ENCODE results near the gene PLAC9. TPM values are rescaled to one million over a fixed set of nuclear protein-coding genes. Genes with fewer than 3 reads are reported as not detected.
"Not testable (repeated sequence)": the region's sequence is repeated elsewhere in the genome, so short reads cannot be mapped to it uniquely, and the experiment has no call there.

The PLAC9 gene
- total and polyA plus RNA-seq, 5 donors from 2014 or later = 0.33 to 1.1 TPM; not detected in 3

DNA sequence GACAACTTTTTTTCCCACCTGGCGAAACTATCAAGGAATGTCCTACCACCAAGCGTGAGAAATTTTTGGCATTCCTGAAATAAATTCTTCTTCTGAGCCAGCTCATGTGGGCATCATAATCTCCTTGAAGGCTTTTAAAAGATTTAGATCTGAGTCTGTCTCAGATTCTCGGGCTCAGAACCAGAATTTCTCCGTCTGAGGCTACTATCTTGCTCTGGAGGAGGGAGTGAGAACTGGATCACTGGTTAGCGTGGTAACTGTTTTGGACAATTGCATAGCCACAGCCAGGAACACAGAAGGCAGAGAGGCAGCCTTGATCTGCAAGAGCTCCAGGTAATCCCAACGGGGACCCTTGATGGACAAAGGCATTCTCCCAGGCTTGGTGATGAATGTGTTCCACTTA, 1.0 kb upstream of the PLAC9 start:
- ATAC-seq (ENCODE audit: low read depth in 2 of 2) (no peak), DNase-seq (no peak)
- H3K9me3 Mint-ChIP-seq = no peaks in the 10 kb centered on the region
- peaks cover 60% of the 10 kb centered on the region for H3K27me3 Mint-ChIP-seq
- H3K27ac Mint-ChIP-seq = no peak overlapping the region
- H3K36me3 Mint-ChIP-seq = peaks cover 4% of the 10 kb centered on the region
- no peaks in the 10 kb centered on the region for H3K9me3 ChIP-seq (ENCODE audit: control insufficient read depth in 2 of 2, low read length in 2 of 2)
- H3K27me3 ChIP-seq (ENCODE audit: control insufficient read depth, insufficient read depth, low read length) = peaks cover 16% of the 10 kb centered on the region
- H3K36me3 ChIP-seq (ENCODE audit: control insufficient read depth, insufficient read depth, low read length) = no peaks in the 10 kb centered on the region
- H3K4me3 ChIP-seq (ENCODE audit: low read depth, low read length) = no peak overlapping the region
- no peak overlapping the region for H3K4me3 Mint-ChIP-seq
- peaks cover 0 to 10% (median 0%) of the 10 kb centered on the region in 4 donors for H3K4me1 Mint-ChIP-seq
- H3K4me1 ChIP-seq (ENCODE audit: control insufficient read depth, insufficient read depth, low read length, poor library complexity, severe bottlenecking) = peaks cover 6% of the 10 kb centered on the region
- H3K27ac ChIP-seq (ENCODE audit: insufficient read depth, low read length, poor library complexity, severe bottlenecking) = no peak overlapping the region

DNA sequence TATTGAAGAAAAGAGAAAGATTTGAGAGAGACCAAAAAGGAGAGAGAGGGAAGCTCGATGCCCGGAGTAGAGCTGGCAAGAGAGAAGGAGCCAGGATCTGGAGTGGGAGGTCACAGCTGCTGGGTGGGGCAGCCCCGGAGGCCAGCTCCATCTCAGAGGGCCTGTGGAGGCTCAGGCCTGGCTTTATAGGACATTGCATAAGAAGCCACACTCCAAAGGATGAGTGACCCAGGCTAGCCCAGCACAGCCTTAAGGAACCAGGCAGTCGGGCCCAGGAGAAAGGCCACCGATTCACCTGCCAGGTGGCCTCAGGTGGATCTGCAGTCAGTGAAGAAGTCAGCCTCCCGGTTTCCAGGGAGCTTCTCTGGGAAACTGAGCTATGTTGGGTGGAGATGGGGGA, 676 bp downstream of the PLAC9 start:
- peaks cover 16% of the 10 kb centered on the region for H3K27me3 ChIP-seq (ENCODE audit: control insufficient read depth, insufficient read depth, low read length)
- no peak overlapping the region for H3K4me3 ChIP-seq (ENCODE audit: low read depth, low read length)
- Mint-ChIP-seq H3K27me3 (peaks cover 57% of the 10 kb centered on the region), H3K4me1 (peaks cover 0 to 10% (median 0%) of the 10 kb centered on the region in 4 donors), H3K36me3 (peaks cover 4% of the 10 kb centered on the region), H3K4me3 (no peak overlapping the region), H3K27ac (no peak overlapping the region), H3K9me3 (no peaks in the 10 kb centered on the region)
- peaks cover 6% of the 10 kb centered on the region for H3K4me1 ChIP-seq (ENCODE audit: control insufficient read depth, insufficient read depth, low read length, poor library complexity, severe bottlenecking)
- no peak overlapping the region for H3K27ac ChIP-seq (ENCODE audit: insufficient read depth, low read length, poor library complexity, severe bottlenecking)
- H3K36me3 ChIP-seq (ENCODE audit: control insufficient read depth, insufficient read depth, low read length) = no peaks in the 10 kb centered on the region
- no peak for ATAC-seq (ENCODE audit: low read depth in 2 of 2)
- DNase-seq = no peak
- no peaks in the 10 kb centered on the region for H3K9me3 ChIP-seq (ENCODE audit: control insufficient read depth in 2 of 2, low read length in 2 of 2)

DNA sequence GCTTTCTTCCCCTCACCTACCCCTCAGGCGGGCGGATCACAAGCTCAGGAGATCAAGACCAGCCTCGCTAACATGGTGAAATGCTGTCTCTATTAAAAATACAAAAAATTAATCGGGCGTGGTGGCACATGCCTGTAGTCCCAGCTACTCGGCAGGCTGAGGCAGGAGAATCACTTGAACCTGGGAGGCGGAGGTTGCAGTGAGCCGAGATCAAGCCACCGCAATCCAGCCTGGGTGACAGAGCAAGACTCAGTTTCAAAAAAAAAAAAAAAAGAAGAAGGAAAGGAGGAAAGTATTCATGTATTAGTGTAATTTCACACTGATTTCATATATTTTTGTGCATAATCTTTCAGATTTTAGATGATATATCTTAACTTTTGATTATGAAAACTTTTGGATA, 1.2 kb downstream of the PLAC9 start:
- not testable (repeated sequence) for H3K4me1 ChIP-seq (ENCODE audit: control insufficient read depth, insufficient read depth, low read length, poor library complexity, severe bottlenecking); H3K27ac ChIP-seq (ENCODE audit: insufficient read depth, low read length, poor library complexity, severe bottlenecking); H3K27ac Mint-ChIP-seq; H3K9me3 Mint-ChIP-seq; H3K4me1 Mint-ChIP-seq; H3K9me3 ChIP-seq (ENCODE audit: control insufficient read depth in 2 of 2, low read length in 2 of 2); H3K4me3 Mint-ChIP-seq; H3K4me3 ChIP-seq (ENCODE audit: low read depth, low read length); H3K36me3 ChIP-seq (ENCODE audit: control insufficient read depth, insufficient read depth, low read length); DNase-seq; H3K36me3 Mint-ChIP-seq; ATAC-seq (ENCODE audit: low read depth in 2 of 2)
- peaks cover 16% of the 10 kb centered on the region for H3K27me3 ChIP-seq (ENCODE audit: control insufficient read depth, insufficient read depth, low read length)
- peaks cover 57% of the 10 kb centered on the region for H3K27me3 Mint-ChIP-seq

DNA sequence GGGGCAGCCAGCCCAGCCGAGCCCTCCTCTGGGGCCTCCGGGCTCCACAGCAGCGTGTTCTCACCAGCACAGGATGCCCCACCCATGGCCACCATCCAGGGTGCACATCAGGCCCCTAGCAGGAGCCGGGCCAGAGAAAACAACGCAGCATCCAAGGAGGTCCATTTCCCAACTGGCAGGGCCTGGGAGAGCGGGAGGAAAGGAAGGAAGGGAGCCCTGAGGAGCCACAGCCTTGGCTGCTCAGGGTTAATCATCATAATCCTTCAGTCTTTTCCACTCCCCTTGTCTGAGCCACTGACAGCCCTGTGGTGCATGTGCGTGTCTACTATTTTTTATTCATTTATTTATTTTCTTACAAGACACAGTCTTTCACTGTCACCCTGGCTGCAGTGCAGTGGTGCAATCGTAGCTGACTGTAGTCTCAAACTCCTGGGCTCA, 3.6 kb downstream of the PLAC9 start:
- peaks cover 0 to 10% (median 0%) of the 10 kb centered on the region in 4 donors for H3K4me1 Mint-ChIP-seq
- H3K4me3 Mint-ChIP-seq = no peak overlapping the region
- peaks cover 4% of the 10 kb centered on the region for H3K36me3 Mint-ChIP-seq
- H3K27me3 ChIP-seq (ENCODE audit: control insufficient read depth, insufficient read depth, low read length) = peaks cover 14% of the 10 kb centered on the region
- no peak overlapping the region for H3K27ac Mint-ChIP-seq
- no peaks in the 10 kb centered on the region for H3K9me3 ChIP-seq (ENCODE audit: control insufficient read depth in 2 of 2, low read length in 2 of 2)
- no peak overlapping the region for H3K4me3 ChIP-seq (ENCODE audit: low read depth, low read length)
- H3K4me1 ChIP-seq (ENCODE audit: control insufficient read depth, insufficient read depth, low read length, poor library complexity, severe bottlenecking) = peaks cover 6% of the 10 kb centered on the region
- DNase-seq (no peak), ATAC-seq (ENCODE audit: low read depth in 2 of 2) (no peak)
- no peak overlapping the region for H3K27ac ChIP-seq (ENCODE audit: insufficient read depth, low read length, poor library complexity, severe bottlenecking)
- H3K9me3 Mint-ChIP-seq = no peaks in the 10 kb centered on the region
- H3K27me3 Mint-ChIP-seq = peaks cover 47% of the 10 kb centered on the region
- no peaks in the 10 kb centered on the region for H3K36me3 ChIP-seq (ENCODE audit: control insufficient read depth, insufficient read depth, low read length)

DNA sequence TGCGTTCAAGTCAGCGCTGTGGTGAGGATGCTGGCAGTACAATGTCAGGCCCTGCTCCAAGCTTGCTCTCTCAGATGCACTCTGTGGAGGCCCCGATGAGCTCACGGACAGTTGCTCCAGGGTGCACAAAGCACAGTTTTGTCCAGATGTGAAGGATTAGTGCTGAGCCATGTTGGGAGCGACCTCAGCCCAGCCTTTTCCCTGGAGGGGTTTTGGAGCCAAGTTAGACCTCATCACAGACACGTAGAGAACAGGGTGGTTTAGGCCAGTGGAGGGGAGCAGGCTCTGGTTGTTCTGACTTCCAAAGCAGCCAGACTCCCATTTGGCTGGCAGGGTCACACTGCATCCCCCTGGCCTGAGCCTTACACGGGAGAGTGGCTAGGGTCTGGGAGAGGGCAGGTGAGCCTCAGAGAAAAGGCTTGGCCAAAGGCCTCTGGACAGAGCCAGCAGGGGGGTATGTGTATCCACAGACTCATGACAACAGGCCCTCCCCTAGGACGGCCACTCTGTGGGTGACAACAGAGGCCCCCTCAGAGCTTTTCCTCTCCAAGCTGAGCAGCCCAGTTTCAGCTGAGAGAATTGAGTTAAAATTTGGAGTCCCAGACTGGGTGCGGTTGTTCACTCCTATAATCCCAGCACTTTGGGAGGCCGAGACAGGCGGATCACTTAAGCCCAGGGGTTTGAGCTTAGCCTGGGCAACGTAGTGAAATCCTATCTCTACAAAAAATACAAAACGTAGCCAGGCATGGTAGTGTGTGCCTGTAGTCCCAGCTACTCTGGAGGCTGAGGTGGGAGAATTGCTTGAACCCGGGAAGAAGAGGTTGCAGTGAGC, 4.7 kb downstream of the PLAC9 start:
- Histone ChIP-seq H3K4me1 (ENCODE audit: control insufficient read depth, insufficient read depth, low read length, poor library complexity, severe bottlenecking) (peaks cover 6% of the 10 kb centered on the region), H3K4me3 (ENCODE audit: low read depth, low read length) (no peak overlapping the region), H3K9me3 (ENCODE audit: control insufficient read depth in 2 of 2, low read length in 2 of 2) (no peaks in the 10 kb centered on the region), H3K36me3 (ENCODE audit: control insufficient read depth, insufficient read depth, low read length) (no peaks in the 10 kb centered on the region), H3K27ac (ENCODE audit: insufficient read depth, low read length, poor library complexity, severe bottlenecking) (no peak overlapping the region), H3K27me3 (ENCODE audit: control insufficient read depth, insufficient read depth, low read length) (peaks cover 6% of the 10 kb centered on the region)
- DNase-seq = no peak
- Mint-ChIP-seq H3K9me3 (no peaks in the 10 kb centered on the region), H3K4me1 (peaks cover 0 to 5% (median 0%) of the 10 kb centered on the region in 4 donors), H3K4me3 (no peak overlapping the region), H3K27ac (no peak overlapping the region), H3K27me3 (peaks cover 43% of the 10 kb centered on the region), H3K36me3 (peaks cover 4% of the 10 kb centered on the region)
- ATAC-seq (ENCODE audit: low read depth in 2 of 2) = no peak

DNA sequence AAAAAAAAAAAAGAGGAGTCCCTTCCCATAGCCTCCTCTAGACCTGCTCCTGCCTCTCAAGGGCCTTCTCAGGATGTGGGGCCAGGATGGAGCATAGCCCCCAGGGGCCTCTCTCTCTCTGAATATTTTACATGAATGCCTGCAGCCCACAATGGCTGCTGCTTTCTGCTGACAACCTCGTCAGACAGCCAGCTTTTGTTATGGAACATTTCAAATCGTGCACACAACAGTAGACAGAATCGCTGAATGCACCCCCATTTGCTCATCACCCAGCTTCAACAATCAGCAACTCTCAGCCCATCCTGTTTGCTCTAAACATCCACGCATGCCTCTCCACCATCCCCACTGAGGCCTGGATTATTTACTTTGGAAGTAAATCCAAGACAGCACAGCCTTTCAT, 5.4 kb downstream of the PLAC9 start:
- Histone ChIP-seq H3K27me3 (ENCODE audit: control insufficient read depth, insufficient read depth, low read length) (peaks cover 4% of the 10 kb centered on the region), H3K27ac (ENCODE audit: insufficient read depth, low read length, poor library complexity, severe bottlenecking) (no peak overlapping the region), H3K36me3 (ENCODE audit: control insufficient read depth, insufficient read depth, low read length) (no peaks in the 10 kb centered on the region), H3K4me1 (ENCODE audit: control insufficient read depth, insufficient read depth, low read length, poor library complexity, severe bottlenecking) (no peaks in the 10 kb centered on the region), H3K9me3 (ENCODE audit: control insufficient read depth in 2 of 2, low read length in 2 of 2) (no peaks in the 10 kb centered on the region), H3K4me3 (ENCODE audit: low read depth, low read length) (no peak overlapping the region)
- ATAC-seq (ENCODE audit: low read depth in 2 of 2) (no peak), DNase-seq (no peak)
- Mint-ChIP-seq H3K36me3 (peaks cover 2% of the 10 kb centered on the region), H3K27me3 (peaks cover 42% of the 10 kb centered on the region), H3K4me1 (peaks cover 0 to 2% (median 0%) of the 10 kb centered on the region in 4 donors), H3K9me3 (no peaks in the 10 kb centered on the region), H3K27ac (no peak overlapping the region), H3K4me3 (no peak overlapping the region)

DNA sequence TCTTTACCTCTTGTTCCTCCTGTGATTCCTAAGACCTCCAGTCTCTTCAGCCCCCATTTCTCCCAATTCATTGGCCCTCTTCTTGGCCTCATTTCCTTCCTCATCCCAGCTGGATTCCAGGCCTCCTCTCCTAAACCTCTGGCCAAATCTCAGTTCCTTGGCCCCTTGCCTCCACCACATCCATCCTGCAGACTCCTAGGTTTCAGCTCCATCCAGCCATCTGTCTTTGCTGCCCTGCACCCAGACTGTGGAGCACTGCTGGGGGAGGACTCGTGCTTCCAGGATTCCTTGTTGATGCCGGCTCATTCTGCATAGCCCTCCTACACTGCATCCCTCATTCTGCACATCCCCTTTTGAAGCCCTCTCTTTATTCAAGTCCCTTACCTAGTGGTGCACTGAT, 6.7 kb downstream of the PLAC9 start:
- no peaks in the 10 kb centered on the region for H3K36me3 Mint-ChIP-seq
- peaks cover 8% of the 10 kb centered on the region for H3K4me1 ChIP-seq (ENCODE audit: control insufficient read depth, insufficient read depth, low read length, poor library complexity, severe bottlenecking)
- DNase-seq (no peak), ATAC-seq (ENCODE audit: low read depth in 2 of 2) (no peak)
- no peaks in the 10 kb centered on the region for H3K36me3 ChIP-seq (ENCODE audit: control insufficient read depth, insufficient read depth, low read length)
- H3K27me3 Mint-ChIP-seq = peaks cover 34% of the 10 kb centered on the region
- H3K4me1 Mint-ChIP-seq = peaks cover 2 to 10% (median 7%) of the 10 kb centered on the region in 4 donors
- H3K27ac Mint-ChIP-seq = no peak overlapping the region
- H3K9me3 Mint-ChIP-seq = no peaks in the 10 kb centered on the region
- no peak overlapping the region for H3K27ac ChIP-seq (ENCODE audit: insufficient read depth, low read length, poor library complexity, severe bottlenecking)
- H3K4me3 Mint-ChIP-seq = no peak overlapping the region
- peaks cover 2% of the 10 kb centered on the region for H3K27me3 ChIP-seq (ENCODE audit: control insufficient read depth, insufficient read depth, low read length)
- H3K4me3 ChIP-seq (ENCODE audit: low read depth, low read length) = no peak overlapping the region
- no peaks in the 10 kb centered on the region for H3K9me3 ChIP-seq (ENCODE audit: control insufficient read depth in 2 of 2, low read length in 2 of 2)

DNA sequence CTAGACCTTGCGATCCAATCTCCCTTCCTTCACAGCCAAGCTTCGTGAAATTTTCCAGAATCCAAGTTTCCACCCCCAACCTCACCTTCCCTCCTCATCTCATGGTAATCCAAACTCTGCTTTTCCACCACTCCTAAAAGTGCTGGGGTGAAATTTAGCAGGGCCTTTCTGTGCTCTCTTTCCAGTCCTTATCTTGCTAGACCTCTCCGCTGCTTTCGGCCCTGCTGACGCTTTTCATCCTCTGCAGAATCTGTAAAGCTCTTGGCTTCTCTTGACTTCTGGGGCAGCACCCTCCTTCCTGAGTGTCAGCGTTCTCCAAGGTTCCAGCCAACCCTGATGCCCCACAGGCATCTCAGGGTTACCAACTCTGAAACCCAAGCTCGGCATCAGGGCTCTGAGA, 7.7 kb downstream of the PLAC9 start:
- no peak overlapping the region for H3K4me3 Mint-ChIP-seq
- H3K27me3 ChIP-seq (ENCODE audit: control insufficient read depth, insufficient read depth, low read length) = no peaks in the 10 kb centered on the region
- ATAC-seq (ENCODE audit: low read depth in 2 of 2) = no peak
- no peak overlapping the region for H3K27ac ChIP-seq (ENCODE audit: insufficient read depth, low read length, poor library complexity, severe bottlenecking)
- peaks cover 6 to 19% (median 12%) of the 10 kb centered on the region in 4 donors for H3K4me1 Mint-ChIP-seq
- no peaks in the 10 kb centered on the region for H3K9me3 ChIP-seq (ENCODE audit: control insufficient read depth in 2 of 2, low read length in 2 of 2)
- H3K36me3 ChIP-seq (ENCODE audit: control insufficient read depth, insufficient read depth, low read length) = no peaks in the 10 kb centered on the region
- H3K9me3 Mint-ChIP-seq = no peaks in the 10 kb centered on the region
- peaks cover 17% of the 10 kb centered on the region for H3K4me1 ChIP-seq (ENCODE audit: control insufficient read depth, insufficient read depth, low read length, poor library complexity, severe bottlenecking)
- DNase-seq = no peak
- H3K4me3 ChIP-seq (ENCODE audit: low read depth, low read length) = no peak overlapping the region
- H3K27ac Mint-ChIP-seq = no peak overlapping the region
- H3K36me3 Mint-ChIP-seq = no peaks in the 10 kb centered on the region
- H3K27me3 Mint-ChIP-seq = peaks cover 27% of the 10 kb centered on the region

All from CD4-positive, CD25-positive, alpha-beta regulatory T cell (primary cell).